ENCODE measurements around the gene ARMC5. TPM values are rescaled to one million over a fixed set of nuclear protein-coding genes. Genes with fewer than 3 reads are reported as not detected.
"Not testable (repeated sequence)": the region's sequence is repeated elsewhere in the genome, so short reads cannot be mapped to it uniquely, and the experiment has no call there.

The ARMC5 gene
- total RNA-seq, 1 donor from 2014 or later: 10.0 TPM

- DNase-seq (ENCODE audit: low spot score): no peak
- ATAC-seq: peak; percentile 1
- intact Hi-C loops (cut with DNase I): no loop called here
Measured at GRCh38 chr16:31473264-31473984, 14.1 kb downstream of the ARMC5 start.

- DNase-seq (ENCODE audit: low spot score): no peak
- ATAC-seq: no peak
- intact Hi-C loops (cut with DNase I): no loop called here
Measured at GRCh38 chr16:31474173-31474714, 14.9 kb downstream of the ARMC5 start.

- ATAC-seq (no peak), DNase-seq (ENCODE audit: low spot score) (no peak)
- intact Hi-C loops (cut with DNase I): no loop called here
Measured at GRCh38 chr16:31474773-31475738, 15.8 kb downstream of the ARMC5 start.

- DNase-seq (ENCODE audit: low spot score) (no peak), ATAC-seq (no peak)
- intact Hi-C loops (cut with DNase I): no loop called here
Measured at GRCh38 chr16:31475946-31476302, 16.6 kb downstream of the ARMC5 start.

GRCh38 chr16:31476303-31477219, 17.3 kb downstream of the ARMC5 start:
- DNase-seq (ENCODE audit: low spot score) (peak; percentile 86), ATAC-seq (peak; percentile 40)
- intact Hi-C loops (cut with DNase I): no loop called here

GRCh38 chr16:31477220-31478216, 18.2 kb downstream of the ARMC5 start:
- ATAC-seq: no peak
- no peak for DNase-seq (ENCODE audit: low spot score)
- intact Hi-C loops (cut with DNase I): no loop called here

GRCh38 chr16:31478956-31479355, 19.7 kb downstream of the ARMC5 start:
- ATAC-seq (no peak), DNase-seq (ENCODE audit: low spot score) (no peak)
- intact Hi-C loops (cut with DNase I): no loop called here

- DNase-seq (ENCODE audit: low spot score) (no peak), ATAC-seq (no peak)
- intact Hi-C loops (cut with DNase I): no loop called here
Measured at GRCh38 chr16:31479751-31480150, 20.4 kb downstream of the ARMC5 start.

- no peak for ATAC-seq
- intact Hi-C loops (cut with DNase I): no loop called here
- DNase-seq (ENCODE audit: low spot score): no peak
Measured at GRCh38 chr16:31480851-31481536, 21.7 kb downstream of the ARMC5 start.

- ATAC-seq: no peak
- DNase-seq (ENCODE audit: low spot score): no peak
- intact Hi-C loops (cut with DNase I): no loop called here
Measured at GRCh38 chr16:31483081-31483480, 23.8 kb downstream of the ARMC5 start, which contains the start of gene SLC5A2. SLC5A2 (plus strand) TSS chr16:31483123; CDS start chr16:31483137, 14 bp downstream.

GRCh38 chr16:31484048-31484447, 24.7 kb downstream of the ARMC5 start:
- ATAC-seq; intact Hi-C loops (cut with DNase I); DNase-seq (ENCODE audit: low spot score): not testable (repeated sequence)

GRCh38 chr16:31484491-31485171, 25.3 kb downstream of the ARMC5 start:
- intact Hi-C loops (cut with DNase I): no loop called here
- DNase-seq (ENCODE audit: low spot score) (no peak), ATAC-seq (no peak)

GRCh38 chr16:31485571-31485970, 26.3 kb downstream of the ARMC5 start:
- ATAC-seq (no peak), DNase-seq (ENCODE audit: low spot score) (no peak)
- intact Hi-C loops (cut with DNase I): no loop called here

GRCh38 chr16:31486045-31486444, 26.7 kb downstream of the ARMC5 start:
- intact Hi-C loops (cut with DNase I): no loop called here
- DNase-seq (ENCODE audit: low spot score) (no peak), ATAC-seq (no peak)

- ATAC-seq (peak; percentile 4), DNase-seq (ENCODE audit: low spot score) (no peak)
- intact Hi-C loops (cut with DNase I): no loop called here
Measured at GRCh38 chr16:31487071-31487719, 27.9 kb downstream of the ARMC5 start.
